HG02943 (cell line): Measurements from ENCODE around the gene BFAR.
"Not testable (repeated sequence)": the region's sequence is repeated elsewhere in the genome, so short reads cannot be mapped to it uniquely, and the experiment has no call there.

Experiments used
- ATAC-seq: cut with Tn5 transposase; IDR thresholded peaks from one replicate; pipeline ENCODE4 v1.9.1; 2021; ENCODE audit warnings: mild to moderate bottlenecking, low read depth, moderate library complexity; ENCODE audit not compliant: unreplicated experiment

The BFAR gene

GRCh38 chr16:14632693-14633569, at the start of gene BFAR:
TSS of gene BFAR (plus strand) at chr16:14632951. CDS start at chr16:14644347, 11,396 bp downstream.
- peak; percentile 80 for ATAC-seq

GRCh38 chr16:14585287-14585686, 47.5 kb upstream of the BFAR start:
- no peak for ATAC-seq

DNA sequence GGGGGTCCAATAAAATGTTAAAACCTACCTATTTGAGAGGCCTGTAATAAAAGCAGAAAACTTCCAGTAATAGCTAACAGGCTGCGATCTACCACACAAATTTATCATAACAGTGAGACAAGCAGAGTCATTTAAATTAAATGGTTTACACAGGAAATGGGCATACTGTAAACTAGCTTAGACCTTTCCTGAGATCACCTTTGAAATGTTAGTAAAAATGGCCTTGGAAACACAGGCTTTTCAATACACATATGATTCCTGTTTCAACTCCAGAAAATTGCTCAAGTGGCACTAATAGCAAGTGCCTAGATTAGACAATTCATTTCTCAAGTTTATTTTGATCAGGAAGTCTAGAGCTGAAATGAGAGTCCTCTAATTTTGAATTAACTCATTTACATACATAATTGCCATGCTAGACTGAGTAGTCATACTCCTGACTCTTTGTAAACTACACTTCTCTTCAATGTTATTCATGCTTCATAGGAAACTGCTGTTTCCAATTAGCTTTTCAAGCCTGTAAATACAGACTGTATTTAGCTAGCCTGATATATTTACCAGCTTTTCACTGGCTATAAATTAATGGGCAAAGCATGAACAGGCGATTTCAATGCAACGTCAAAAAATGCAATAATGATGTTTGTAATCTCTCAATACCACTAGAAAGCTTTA, 46.0 kb upstream of the BFAR start:
- no peak for ATAC-seq

GRCh38 chr16:14600164-14600563, 32.6 kb upstream of the BFAR start:
- ATAC-seq: no peak

GRCh38 chr16:14602443-14602963, 30.2 kb upstream of the BFAR start:
- ATAC-seq: no peak

GRCh38 chr16:14606102-14606501, 26.6 kb upstream of the BFAR start:
- ATAC-seq: no peak

DNA sequence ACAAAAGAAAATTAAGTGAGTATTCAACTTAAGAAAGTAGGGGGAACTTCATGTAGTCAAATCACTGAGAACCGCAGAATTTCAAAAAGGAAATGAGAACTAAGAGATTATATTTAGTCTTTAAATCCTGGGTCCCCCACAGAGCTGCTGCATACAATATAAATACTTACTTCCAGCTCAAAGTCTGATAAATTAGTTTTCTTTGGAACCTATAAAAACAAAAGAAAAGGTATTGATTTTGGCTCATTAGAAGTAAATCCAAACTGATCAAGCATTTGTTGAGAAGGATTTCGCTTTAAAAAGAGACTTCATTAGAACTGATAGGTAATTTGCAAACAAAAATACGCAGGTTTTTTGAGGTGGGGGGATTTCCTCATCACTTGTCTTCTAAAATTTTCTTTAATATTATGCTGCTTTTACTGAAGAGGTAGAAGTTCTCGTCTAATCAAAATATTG, 24.6 kb upstream of the BFAR start:
- ATAC-seq: no peak

GRCh38 chr16:14608604-14609003, 24.1 kb upstream of the BFAR start:
- no peak for ATAC-seq

DNA sequence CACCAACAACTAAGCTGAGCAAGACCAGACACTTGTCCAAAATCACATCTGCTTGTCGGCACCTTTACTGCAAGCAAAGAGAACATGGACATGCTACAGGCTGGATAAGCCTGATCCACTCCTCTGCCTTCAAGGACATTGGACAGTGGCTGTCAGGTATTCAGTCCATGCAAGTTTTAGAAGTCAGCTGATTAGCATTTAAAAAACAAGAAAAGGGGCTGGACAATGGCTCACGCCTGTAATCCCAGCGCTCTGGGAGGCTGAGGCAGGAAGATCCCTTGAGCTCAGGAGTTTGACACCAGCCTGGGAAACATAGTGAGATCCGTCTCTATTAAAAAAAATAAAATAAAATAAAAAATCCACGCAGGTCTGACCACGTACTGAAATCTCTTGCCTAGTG, 23.0 kb upstream of the BFAR start:
- ATAC-seq: no peak

DNA sequence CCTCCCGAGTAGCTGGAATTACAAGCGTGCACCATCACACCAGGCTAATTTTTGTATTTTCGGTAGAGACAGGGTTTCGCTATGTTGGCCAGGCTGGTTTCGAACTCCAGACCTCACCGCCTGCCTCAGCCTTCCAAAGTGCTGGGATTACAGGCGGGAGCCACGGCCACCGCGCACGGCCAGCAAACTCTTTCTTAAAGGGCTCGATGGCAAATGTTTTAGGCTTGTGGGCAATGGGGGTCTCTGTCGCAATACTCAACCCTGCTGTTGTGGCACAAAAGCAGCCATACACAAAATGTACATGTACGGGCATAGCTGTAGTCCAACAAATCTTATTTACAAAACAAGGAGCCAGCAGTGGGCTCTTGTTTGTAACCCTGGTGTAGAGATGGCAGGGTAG, 21.1 kb upstream of the BFAR start:
- ATAC-seq: no peak

- no peak for ATAC-seq
Measured at GRCh38 chr16:14613991-14614390, 18.8 kb upstream of the BFAR start.

DNA sequence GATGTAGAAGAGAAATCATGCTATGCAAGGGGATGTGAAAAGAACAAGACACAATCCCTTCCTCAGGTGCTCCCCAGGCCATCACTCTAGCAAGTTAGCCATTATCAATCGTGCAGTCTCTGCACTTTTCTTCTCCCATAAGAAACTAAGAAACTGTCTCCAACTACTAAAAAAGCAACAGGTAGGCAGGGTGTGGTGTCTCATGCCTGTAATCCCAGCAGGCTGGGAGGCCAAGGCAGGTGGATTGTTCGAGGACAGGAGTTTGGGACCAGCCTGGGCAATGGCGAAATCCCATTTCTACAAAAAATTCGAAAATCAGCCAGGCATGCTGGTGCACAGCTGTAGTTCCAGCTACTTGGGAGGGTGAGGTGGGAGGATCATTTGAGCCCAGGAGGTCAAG, 16.5 kb upstream of the BFAR start:
- ATAC-seq: no peak

DNA sequence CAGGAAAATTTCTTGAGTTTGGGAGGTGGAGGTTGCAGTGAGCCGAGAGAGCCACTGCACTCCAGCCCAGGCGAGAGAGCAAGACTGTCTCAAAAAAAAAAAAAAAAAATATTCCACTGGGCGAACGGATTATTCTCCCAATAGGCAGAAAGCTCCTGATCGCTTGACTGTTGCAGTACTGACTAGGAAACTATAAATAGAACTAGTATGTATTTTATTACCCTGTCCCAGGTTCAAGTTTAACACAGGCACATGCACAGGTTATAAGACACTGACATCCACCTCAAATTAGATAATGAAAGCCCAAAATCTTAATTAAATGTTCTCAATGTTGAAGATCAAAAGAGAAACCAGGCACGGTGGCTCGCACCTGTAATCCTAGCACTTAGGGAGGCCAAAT, 14.2 kb upstream of the BFAR start:
- ATAC-seq: no peak

DNA sequence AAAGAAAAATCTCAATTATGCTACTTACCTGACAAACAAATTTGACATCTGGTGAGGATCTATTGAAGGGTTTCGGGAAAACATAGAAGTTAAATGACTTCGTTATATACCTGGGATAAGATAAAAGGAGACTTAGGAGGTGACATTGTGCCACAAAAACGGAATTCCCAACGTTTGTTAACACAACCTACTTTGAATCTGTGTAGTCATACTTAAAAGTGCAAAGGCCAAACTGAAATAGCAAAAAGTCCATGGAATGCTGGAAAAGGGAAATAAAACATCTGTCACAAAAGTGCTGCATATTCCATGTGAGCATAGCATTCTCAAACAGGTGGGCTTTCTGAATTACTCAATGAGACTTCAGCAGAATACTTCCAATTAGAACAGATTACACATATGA, 5.7 kb upstream of the BFAR start:
- no peak for ATAC-seq

GRCh38 chr16:14628806-14629611, 3.7 kb upstream of the BFAR start:
- ATAC-seq: no peak

DNA sequence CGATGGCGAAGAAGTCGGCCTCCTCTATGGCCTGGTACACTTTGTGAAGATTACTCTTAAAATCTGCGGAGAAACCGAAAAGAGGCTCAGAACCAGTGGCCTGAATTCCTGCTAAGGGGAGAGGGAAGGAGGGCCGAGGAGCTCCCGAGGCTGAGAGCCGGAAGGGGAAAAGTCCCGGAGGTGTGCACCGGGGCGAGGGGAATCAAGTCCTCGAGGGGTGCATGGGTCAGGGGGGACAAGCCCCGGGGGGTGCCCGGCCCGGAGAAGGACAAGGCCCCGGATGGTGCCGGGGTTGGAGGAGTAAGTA, 3.2 kb upstream of the BFAR start:
- no peak for ATAC-seq

DNA sequence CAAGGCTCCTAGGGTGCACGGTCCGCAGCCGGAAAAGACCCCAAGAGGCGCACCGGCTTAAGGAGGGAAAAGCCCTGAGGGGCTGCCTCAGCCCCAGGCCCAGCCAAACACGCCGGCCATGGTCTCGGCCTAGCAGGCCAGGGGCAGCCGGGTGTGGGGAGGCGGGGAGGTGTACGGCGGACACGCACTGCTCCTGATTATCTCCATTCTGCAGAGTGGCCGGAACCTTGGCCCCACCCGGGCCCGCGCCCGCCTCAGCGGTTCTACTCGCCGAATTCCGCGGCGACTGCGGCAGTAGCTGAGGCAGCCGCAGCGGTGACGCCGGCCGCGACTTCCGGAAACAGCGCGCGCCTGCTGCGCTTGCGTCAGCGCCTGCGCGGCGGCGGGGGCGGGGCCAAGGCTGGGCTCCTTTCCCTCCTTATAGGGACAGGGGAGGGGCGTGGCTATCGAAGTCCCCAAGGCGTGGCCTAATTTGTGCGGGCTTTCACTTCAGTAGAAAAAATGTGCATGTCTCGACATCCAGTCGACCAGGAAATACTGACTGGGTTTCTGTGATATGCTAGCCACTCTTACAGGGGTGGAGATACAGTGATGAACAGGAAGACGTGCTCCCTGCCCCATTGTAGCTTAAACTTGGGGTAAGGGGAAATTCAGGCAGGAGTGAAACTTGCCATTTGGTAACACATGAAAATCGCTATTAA, 2.7 kb upstream of the BFAR start, which contains the start of gene PARN:
Gene PARN, minus strand, starts transcription at position 342 of the 701 bp plus-strand sequence. Its CDS starts 135 bp downstream, at position 207.
- ATAC-seq: peak; percentile 51

DNA sequence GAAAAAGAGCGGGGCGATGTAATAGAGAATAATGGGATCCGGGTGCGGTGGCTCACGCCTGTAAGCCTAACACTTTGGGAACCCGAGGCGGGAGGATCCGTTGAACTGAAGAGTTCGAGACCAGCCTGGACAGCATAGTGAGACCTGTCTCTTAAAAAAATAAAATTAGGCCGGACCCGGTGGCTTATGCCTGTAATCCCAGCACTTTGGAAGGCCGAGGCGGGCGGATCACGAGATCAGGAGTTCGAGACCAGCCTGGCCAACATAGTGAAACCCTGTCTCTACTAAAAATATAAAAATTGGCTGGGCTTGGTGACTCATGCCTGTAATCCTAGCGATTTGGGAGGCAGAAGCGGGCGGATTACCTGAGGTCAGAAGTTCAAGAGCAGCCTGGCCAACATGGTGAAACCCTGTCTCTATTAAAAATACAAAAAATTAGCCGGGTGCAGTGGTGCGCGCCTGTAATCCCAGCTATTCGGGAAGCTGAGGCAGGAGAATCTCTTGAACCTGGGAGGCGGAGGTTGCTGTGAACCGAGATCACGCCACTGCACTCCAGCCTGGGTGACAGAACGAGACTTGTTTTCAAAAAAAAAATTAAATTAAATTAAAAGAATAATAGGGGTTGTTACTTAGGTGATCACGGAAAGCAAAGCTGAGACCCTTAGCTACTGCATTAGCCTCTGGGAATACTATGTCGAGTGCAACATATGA, 2.0 kb upstream of the BFAR start:
- not testable (repeated sequence) for ATAC-seq

- no peak for ATAC-seq
Measured at GRCh38 chr16:14634389-14634725, 1.6 kb downstream of the BFAR start.
